AG04449 (cell line): Measurements from ENCODE around the gene HFM1.
"Not testable (repeated sequence)": the region's sequence is repeated elsewhere in the genome, so short reads cannot be mapped to it uniquely, and the experiment has no call there.

Experiments
- CTCF ChIA-PET: fragments of 350-600 bp; formaldehyde crosslinking; extraction: SDS; loops from one replicate; lab custom pipeline; 2021; ENCODE audit warnings: antibody characterized with exemption; lab: Yijun Ruan, JAX
- POLR2A ChIA-PET: fragments of 400-600, 350-600 bp; formaldehyde crosslinking; extraction: SDS; loops from one replicate; lab custom pipeline; 2020; ENCODE audit warnings: antibody characterized with exemption, inconsistent platforms; lab: Yijun Ruan, JAX
- DNase-seq: peaks from one replicate; pipeline ENCODE4 v3.0.0-alpha.2; 2010; ENCODE audit warnings: low read depth, low spot score
- H3K4me3 ChIP-seq: 2 replicates; pipeline ENCODE4 v1.5.1; 2011; ENCODE audit warnings: low read depth, mild to moderate bottlenecking, control low read depth, low read length
- CTCF ChIP-seq: IDR thresholded peaks from one replicate; pipeline ENCODE4 v1.5.1; 2011; ENCODE audit warnings: mild to moderate bottlenecking, moderate library complexity, low read length, control low read depth, inconsistent platforms; ENCODE audit not compliant: insufficient read depth; ENCODE audit errors: missing control alignments

The HFM1 gene

GRCh38 chr1:91439016-91439415, 34.4 kb upstream of the HFM1 start:
- ChIA-PET CTCF (interaction anchor here (0.6 kb wide), 1 partner anchor 70 kb away, joined by 4 read pairs; no protein-coding TSS in a partner anchor), POLR2A (no interaction called here)
- no peak for DNase-seq
- TF ChIP-seq CTCF = no peak
- no peak overlapping the region for H3K4me3 ChIP-seq

GRCh38 chr1:91428182-91428798, 23.7 kb upstream of the HFM1 start:
- CTCF ChIA-PET = no interaction called here
- POLR2A ChIA-PET = no interaction called here
- DNase-seq = no peak
- TF ChIP-seq CTCF = no peak
- H3K4me3 ChIP-seq = no peak overlapping the region

- H3K4me3 ChIP-seq = no peak overlapping the region
- no peak for DNase-seq
- TF ChIP-seq CTCF = no peak
- POLR2A ChIA-PET = no interaction called here
- CTCF ChIA-PET = no interaction called here
Observed at GRCh38 chr1:91427741-91428140, 23.1 kb upstream of the HFM1 start.

- POLR2A ChIA-PET, DNase-seq, H3K4me3 ChIP-seq, CTCF ChIA-PET: not testable (repeated sequence)
Observed at GRCh38 chr1:91422523-91422922, 17.9 kb upstream of the HFM1 start.

GRCh38 chr1:91412371-91412770, 7.7 kb upstream of the HFM1 start:
- POLR2A ChIA-PET = no interaction called here

GRCh38 chr1:91406773-91407389, 2.2 kb upstream of the HFM1 start:
- no peak for DNase-seq
- TF ChIP-seq CTCF = no peak
- POLR2A ChIA-PET = no interaction called here
- CTCF ChIA-PET = interaction anchor here (0.8 to 1.0 kb wide), 2 partner anchors 124 to 127 kb away, joined by 3 read pairs; no protein-coding TSS in a partner anchor
- H3K4me3 ChIP-seq = no peak overlapping the region

More at GRCh38 chr1:91412371-91412770, 7.7 kb upstream of the HFM1 start:
- CTCF ChIA-PET = no interaction called here
- DNase-seq = no peak
- no peak overlapping the region for H3K4me3 ChIP-seq
- no peak for TF ChIP-seq CTCF

GRCh38 chr1:91402023-91402422, 2.6 kb downstream of the HFM1 start:
- H3K4me3 ChIP-seq = no peak overlapping the region
- CTCF ChIA-PET = interaction anchor here (0.8 to 1.3 kb wide), 2 partner anchors 116 to 119 kb away, joined by 3 read pairs; no protein-coding TSS in a partner anchor
- DNase-seq = no peak
- POLR2A ChIA-PET = no interaction called here
- peak; percentile 14 for TF ChIP-seq CTCF
